SU-DHL-6 (cell line): Measurements from ENCODE around the gene UVSSA.

Experiments used
- H2AFZ ChIP-seq: fragments of 200-600 bp; sonication (generic); 2 replicates; pipeline ENCODE4 v1.6.1; 2014; ENCODE audit warnings: low read depth, mild to moderate bottlenecking, moderate library complexity, mixed read lengths, antibody characterized with exemption, low read length; ENCODE audit not compliant: severe bottlenecking
- H3F3A ChIP-seq: fragments of 200-600 bp; shearing (Covaris generic); 2 replicates; pipeline ENCODE4 v1.6.0; 2016; ENCODE audit warnings: antibody characterized with exemption, mild to moderate bottlenecking; ENCODE audit not compliant: insufficient read depth
- H3K27ac ChIP-seq: fragments of 200-600 bp; sonication (generic); 2 replicates; pipeline ENCODE4 v1.5.1; 2016; ENCODE audit warnings: low read depth, mild to moderate bottlenecking, low read length, moderate library complexity, mixed read lengths
- H3K27me3 ChIP-seq: fragments of 200-600 bp; sonication (generic), shearing (Covaris generic); 2 replicates; pipeline ENCODE4 v1.6.0; 2014; ENCODE audit warnings: mild to moderate bottlenecking, low read length
- H3K36me3 ChIP-seq: fragments of 200-600 bp; sonication (generic); 2 replicates; pipeline ENCODE4 v1.6.1; 2014; ENCODE audit warnings: mild to moderate bottlenecking, low read length, mixed read lengths
- H3K4me2 ChIP-seq: fragments of 300-600, 200-600 bp; shearing (Covaris generic), sonication (generic); 2 replicates; pipeline ENCODE4 v1.6.0; 2014; ENCODE audit warnings: low read length, low read depth, mild to moderate bottlenecking; ENCODE audit not compliant: poor library complexity, severe bottlenecking
- H3K4me3 ChIP-seq: fragments of 200-600 bp; sonication (generic); 2 replicates; pipeline ENCODE4 v1.5.1; 2014; ENCODE audit warnings: antibody characterized with exemption, low read length, mild to moderate bottlenecking, mixed read lengths; ENCODE audit not compliant: insufficient read depth, poor library complexity, severe bottlenecking
- H3K79me2 ChIP-seq: fragments of 200-600 bp; sonication (generic); 2 replicates; pipeline ENCODE4 v1.6.1; 2014; ENCODE audit warnings: mild to moderate bottlenecking, low read length, moderate library complexity; ENCODE audit not compliant: insufficient read depth
- H3K9ac ChIP-seq: fragments of 200-600 bp; sonication (generic); 2 replicates; pipeline ENCODE4 v1.7.0; 2014; ENCODE audit warnings: mild to moderate bottlenecking, low read length
- H3K9me2 ChIP-seq: fragments of 200-600 bp; sonication (generic); replicated peaks from 2 replicates; pipeline ENCODE4 v1.6.1; 2014; ENCODE audit warnings: low read length; ENCODE audit not compliant: insufficient read depth
- H3K9me3 ChIP-seq: fragments of 200-600 bp; sonication (generic); 2 replicates; pipeline ENCODE4 v1.6.1; 2014; ENCODE audit warnings: low read length, mixed read lengths; ENCODE audit not compliant: insufficient read depth
- H4K20me1 ChIP-seq: fragments of 200-600 bp; sonication (generic); 2 replicates; pipeline ENCODE4 v1.6.1; 2014; ENCODE audit warnings: low read depth, mild to moderate bottlenecking, antibody characterized with exemption, low read length, moderate library complexity, mixed read lengths
- CTCF ChIP-seq: fragments of 200-600 bp; sonication (generic); IDR thresholded peaks from one replicate; pipeline ENCODE4 v1.5.1; 2017; ENCODE audit warnings: antibody characterized with exemption, mild to moderate bottlenecking, low read length, moderate library complexity; ENCODE audit not compliant: insufficient read depth, poor library complexity, severe bottlenecking
- EZH2phosphoT487 ChIP-seq: fragments of 200-600 bp; sonication (generic), shearing (Covaris generic); conservative IDR thresholded peaks from 2 replicates; pipeline ENCODE4 v1.6.1; 2018; ENCODE audit warnings: mild to moderate bottlenecking, antibody characterized with exemption, low read length, moderate library complexity, mixed read lengths

UVSSA gene

GRCh38 chr4:1406981-1407656 lies 60.1 kb downstream of the UVSSA start:
- H3K79me2 ChIP-seq: no peaks in the 10 kb centered on the region
- no peaks in the 10 kb centered on the region for H4K20me1 ChIP-seq
- H3K27ac ChIP-seq: no peak overlapping the region
- TF ChIP-seq CTCF: no peak
- no peak for TF ChIP-seq EZH2phosphoT487
- no peaks in the 10 kb centered on the region for H3K9me2 ChIP-seq
- no peak overlapping the region for H3K9ac ChIP-seq
- no peaks in the 10 kb centered on the region for H3K9me3 ChIP-seq
- no peaks in the 10 kb centered on the region for H3F3A ChIP-seq
- H2AFZ ChIP-seq: no peak overlapping the region
- no peaks in the 10 kb centered on the region for H3K36me3 ChIP-seq
- H3K4me2 ChIP-seq: no peak overlapping the region
- H3K4me3 ChIP-seq: no peak overlapping the region
- H3K27me3 ChIP-seq: no peaks in the 10 kb centered on the region

DNA sequence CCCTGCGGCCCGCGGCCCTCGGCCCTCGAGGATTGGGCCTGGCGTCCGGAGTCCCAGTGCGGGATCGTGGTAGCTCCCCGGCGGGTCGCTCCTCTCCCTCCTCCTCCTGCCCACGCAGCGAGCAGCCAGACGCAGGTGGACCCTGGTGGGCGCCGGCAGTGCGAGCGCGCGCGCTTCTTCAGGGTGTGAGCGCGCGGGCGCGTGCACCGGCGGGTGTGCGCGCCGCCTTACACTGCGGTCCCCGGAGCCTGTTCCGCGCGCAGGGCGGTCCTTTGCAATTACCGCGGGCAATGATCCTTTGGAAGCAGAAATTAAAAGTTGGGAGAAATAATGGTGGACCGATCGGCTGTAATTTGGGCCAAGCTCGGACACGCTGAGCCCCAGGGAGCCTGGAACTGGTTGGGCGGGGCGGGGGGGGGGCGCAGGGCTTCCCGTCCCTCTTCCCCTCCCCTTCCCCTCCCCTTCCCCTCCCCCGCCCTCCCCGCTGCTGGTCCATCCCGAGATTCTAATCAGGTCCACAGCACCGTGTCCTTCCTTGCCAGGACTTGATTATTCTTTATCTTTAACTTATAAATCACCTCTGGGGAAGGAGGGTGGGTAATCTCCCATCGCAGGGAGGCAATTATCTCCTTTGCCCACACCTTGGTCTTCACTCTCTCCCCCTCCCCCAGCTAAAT lies 60.8 kb downstream of the UVSSA start:
- H3F3A ChIP-seq: no peaks in the 10 kb centered on the region
- H3K9me2 ChIP-seq: no peaks in the 10 kb centered on the region
- H3K4me2 ChIP-seq: no peak overlapping the region
- H3K79me2 ChIP-seq: no peaks in the 10 kb centered on the region
- H3K9me3 ChIP-seq: no peaks in the 10 kb centered on the region
- H3K9ac ChIP-seq: no peak overlapping the region
- H3K36me3 ChIP-seq: no peaks in the 10 kb centered on the region
- no peak for TF ChIP-seq CTCF
- TF ChIP-seq EZH2phosphoT487: no peak
- no peaks in the 10 kb centered on the region for H4K20me1 ChIP-seq
- no peak overlapping the region for H3K27ac ChIP-seq
- no peaks in the 10 kb centered on the region for H3K27me3 ChIP-seq
- no peak overlapping the region for H2AFZ ChIP-seq
- no peak overlapping the region for H3K4me3 ChIP-seq

- no peak for TF ChIP-seq EZH2phosphoT487
- Histone ChIP-seq H3F3A (no peaks in the 10 kb centered on the region), H2AFZ (no peak overlapping the region), H3K4me3 (no peak overlapping the region), H3K27ac (no peak overlapping the region), H3K9me3 (no peaks in the 10 kb centered on the region), H3K9ac (no peak overlapping the region), H3K4me2 (no peak overlapping the region), H3K36me3 (no peaks in the 10 kb centered on the region), H3K79me2 (no peaks in the 10 kb centered on the region), H3K9me2 (no peaks in the 10 kb centered on the region), H3K27me3 (no peaks in the 10 kb centered on the region), H4K20me1 (no peaks in the 10 kb centered on the region)
Measured at GRCh38 chr4:1408418-1408817, 61.4 kb downstream of the UVSSA start.

DNA sequence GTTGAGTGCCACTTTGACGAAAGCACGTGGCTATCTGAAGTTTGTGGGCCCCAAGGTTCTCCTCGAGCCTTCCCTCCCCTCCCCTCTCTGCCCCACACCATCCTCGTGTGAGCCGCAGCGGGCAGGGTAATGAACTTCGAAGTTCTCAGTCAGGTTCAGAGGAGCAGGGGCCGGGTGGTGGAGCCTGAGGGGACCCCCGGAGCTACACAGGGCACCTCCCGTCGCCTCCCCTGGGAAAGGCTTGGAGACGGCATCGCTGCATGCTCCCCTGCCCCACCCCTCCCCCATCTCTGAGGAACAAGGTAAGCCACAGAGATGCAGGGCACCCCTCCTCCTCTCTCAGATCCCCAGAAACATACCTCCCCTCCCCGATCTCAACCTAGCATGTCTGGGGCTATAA lies 62.1 kb downstream of the UVSSA start:
- Histone ChIP-seq H3F3A (no peaks in the 10 kb centered on the region), H2AFZ (no peak overlapping the region), H3K27me3 (no peaks in the 10 kb centered on the region), H3K9me3 (no peaks in the 10 kb centered on the region), H4K20me1 (no peaks in the 10 kb centered on the region), H3K27ac (no peak overlapping the region), H3K36me3 (no peaks in the 10 kb centered on the region), H3K79me2 (no peaks in the 10 kb centered on the region), H3K4me2 (no peak overlapping the region), H3K4me3 (no peak overlapping the region), H3K9me2 (no peaks in the 10 kb centered on the region), H3K9ac (no peak overlapping the region)
- no peak for TF ChIP-seq CTCF
- no peak for TF ChIP-seq EZH2phosphoT487
